Ammon's horn (tissue), 1 donor: ENCODE results near the gene CHST3.
"Not testable (repeated sequence)": the region's sequence is repeated elsewhere in the genome, so short reads cannot be mapped to it uniquely, and the experiment has no call there.

Experiments used
- DNase-seq: peaks from one replicate; pipeline ENCODE4 v3.0.0-alpha.2; 2016; ENCODE audit warnings: low spot score

The CHST3 gene

DNA sequence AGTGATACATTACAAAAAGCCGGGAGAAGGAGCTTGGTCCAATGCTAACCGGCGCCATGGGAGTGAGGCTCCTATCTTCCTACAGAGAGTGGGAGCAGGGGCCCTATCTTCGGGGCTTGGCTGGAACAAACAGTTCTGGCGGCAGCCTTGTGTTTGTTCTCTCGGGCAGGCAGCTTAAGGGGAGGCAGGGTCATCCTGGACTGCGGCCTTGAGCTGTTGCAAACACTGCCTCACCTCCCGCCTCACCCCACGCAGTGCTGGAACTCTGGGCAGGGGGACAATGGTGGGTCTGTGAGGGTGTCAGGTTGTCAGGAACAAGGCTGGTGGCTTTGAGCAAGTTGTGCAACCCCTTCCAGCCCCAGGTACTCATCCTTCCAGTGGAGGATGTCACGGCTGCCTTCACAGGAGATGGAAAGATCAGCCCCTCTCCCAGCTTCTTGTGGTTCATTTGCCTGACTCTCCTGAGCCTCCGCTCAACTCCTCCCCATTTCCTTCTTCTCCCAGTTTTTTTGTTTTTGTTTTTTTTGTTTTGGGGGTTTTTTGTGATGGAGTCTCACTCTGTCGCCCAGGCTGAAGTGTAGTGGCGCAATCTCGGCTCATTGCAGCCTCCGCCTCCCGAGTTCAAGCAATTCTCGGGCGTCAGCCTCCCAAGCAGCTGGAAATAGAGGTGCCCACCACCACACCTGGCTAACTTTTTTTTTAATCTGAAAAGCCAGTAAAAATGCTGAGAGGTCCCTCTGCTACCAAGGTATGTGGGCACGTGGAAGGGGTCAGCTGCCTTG, 66.8 kb downstream of the CHST3 start:
- no peak for DNase-seq

GRCh38 chr10:72031706-72032105, 67.5 kb downstream of the CHST3 start:
- no peak for DNase-seq

DNA sequence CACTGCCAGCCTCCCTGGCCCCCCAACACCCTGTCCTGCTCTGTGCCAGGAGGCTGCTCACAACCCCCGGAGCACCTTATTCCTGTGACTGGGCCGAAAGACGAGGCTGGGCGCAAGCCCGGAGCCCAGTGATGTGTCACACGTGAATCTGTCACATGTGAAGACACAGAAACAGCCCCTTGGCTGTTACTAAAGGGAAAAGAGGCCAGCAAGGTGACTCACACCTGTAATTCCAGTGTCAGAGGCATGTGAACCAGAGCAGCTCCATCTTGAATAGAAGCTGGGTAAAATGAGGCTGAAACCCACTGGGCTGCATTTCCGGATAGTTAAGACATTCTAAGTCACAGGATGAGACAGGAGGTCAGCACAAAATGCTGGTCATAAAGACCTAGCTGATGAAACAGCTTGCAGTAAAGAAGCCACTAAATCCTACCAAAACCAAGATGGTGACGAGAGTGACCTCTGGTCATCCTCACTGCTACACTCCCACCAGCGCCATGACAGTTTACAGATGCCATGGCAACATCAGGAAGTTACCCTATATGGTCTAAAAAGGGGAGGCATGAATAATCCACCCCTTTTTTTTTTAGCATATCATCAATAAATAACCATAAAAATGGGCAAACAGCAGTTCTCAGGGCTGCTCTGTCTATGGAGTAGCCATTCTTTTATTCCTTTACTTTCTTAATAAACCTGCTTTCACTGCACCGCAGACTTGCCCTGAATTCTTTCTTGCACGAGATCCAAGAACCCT, 68.4 kb downstream of the CHST3 start:
- DNase-seq: not testable (repeated sequence)

GRCh38 chr10:72034040-72034499, 69.9 kb downstream of the CHST3 start:
- DNase-seq: peak; percentile 38

- no peak for DNase-seq
Observed at GRCh38 chr10:72034761-72035160, 70.6 kb downstream of the CHST3 start.

DNA sequence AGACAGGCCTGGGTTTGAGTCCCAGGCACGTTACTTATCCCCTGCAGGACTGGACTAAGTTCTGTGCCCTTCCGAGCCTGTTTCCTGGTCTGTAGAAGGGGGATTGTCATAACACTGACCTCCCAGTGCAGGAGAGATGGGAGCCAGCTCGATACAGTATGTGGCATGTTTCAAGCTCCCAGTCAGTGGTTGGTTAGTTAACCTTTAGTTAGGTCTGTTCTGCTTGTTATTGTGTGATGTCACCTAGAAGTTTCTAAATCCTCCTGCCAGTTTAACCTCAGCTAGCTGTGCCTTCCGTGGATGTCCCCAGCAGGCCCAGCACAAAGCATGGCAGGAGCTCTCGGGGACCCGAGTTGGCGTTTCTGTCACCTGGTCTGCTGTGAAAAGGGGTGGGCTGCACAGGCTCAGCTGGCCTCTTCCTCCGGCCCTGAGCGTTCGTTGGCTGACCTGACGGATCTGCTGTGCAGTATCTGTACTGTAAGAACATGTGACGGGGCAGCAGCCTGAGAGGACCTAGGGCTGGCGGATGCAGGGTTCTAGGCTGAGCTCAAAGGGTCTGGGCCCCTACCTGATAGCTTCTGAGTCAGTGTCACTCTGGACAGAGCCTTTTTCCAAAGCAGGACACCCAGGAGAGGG, 71.2 kb downstream of the CHST3 start:
- DNase-seq: no peak

DNA sequence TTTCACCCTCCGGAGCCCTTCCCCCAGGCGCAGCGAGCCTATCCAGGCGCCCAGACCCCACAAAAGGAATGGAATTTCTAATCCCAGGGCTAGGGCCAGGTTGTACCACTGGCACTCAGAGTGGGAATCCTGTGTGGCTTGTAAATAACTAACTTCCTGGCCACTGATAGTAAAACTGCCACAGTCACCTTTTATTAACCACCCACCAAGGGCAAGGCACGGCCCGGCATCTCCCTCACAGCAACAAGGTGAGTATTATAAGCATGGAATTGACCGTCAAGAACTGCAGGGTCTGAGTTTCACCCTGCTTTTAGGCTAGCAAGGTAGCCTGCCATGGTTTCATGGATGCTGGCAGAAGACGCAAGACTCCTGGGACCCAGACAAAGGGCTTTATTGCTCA, 73.1 kb downstream of the CHST3 start:
- DNase-seq: no peak

- no peak for DNase-seq
Observed at GRCh38 chr10:72037811-72038210, 73.6 kb downstream of the CHST3 start.

DNA sequence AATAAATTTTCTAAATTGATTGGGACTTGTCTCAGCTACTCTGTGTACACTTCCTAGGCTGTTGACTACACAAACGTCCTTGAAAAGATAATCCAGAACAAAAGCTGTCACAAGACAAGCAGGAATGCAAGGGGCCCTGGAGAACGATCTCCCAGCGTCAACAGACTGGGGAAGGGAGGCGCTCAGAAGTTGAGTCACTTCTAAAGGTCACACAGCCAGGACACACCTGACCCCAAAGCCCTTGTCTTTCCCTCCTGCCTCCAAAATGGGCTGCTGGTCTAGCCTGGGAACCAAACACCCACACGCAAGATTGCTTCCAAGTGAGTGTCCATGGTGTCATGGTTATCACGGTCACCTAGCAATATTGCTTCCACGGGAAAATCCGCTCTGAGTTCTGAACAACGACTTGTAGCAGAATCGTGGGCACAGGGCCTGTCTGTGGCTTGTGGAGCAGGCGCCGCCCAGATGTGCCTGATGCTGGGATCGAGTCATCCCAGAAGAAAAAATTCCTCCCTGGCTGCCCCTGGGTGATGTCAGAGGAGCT, 74.3 kb downstream of the CHST3 start:
- DNase-seq: no peak

- DNase-seq: no peak
Observed at GRCh38 chr10:72039377-72039776, 75.2 kb downstream of the CHST3 start.

- DNase-seq: no peak
Observed at GRCh38 chr10:72041491-72041890, 77.3 kb downstream of the CHST3 start.

GRCh38 chr10:72043016-72043834, 79.0 kb downstream of the CHST3 start:
- DNase-seq: no peak

- DNase-seq: peak; percentile 96
Observed at GRCh38 chr10:72044417-72045041, 80.3 kb downstream of the CHST3 start.

DNA sequence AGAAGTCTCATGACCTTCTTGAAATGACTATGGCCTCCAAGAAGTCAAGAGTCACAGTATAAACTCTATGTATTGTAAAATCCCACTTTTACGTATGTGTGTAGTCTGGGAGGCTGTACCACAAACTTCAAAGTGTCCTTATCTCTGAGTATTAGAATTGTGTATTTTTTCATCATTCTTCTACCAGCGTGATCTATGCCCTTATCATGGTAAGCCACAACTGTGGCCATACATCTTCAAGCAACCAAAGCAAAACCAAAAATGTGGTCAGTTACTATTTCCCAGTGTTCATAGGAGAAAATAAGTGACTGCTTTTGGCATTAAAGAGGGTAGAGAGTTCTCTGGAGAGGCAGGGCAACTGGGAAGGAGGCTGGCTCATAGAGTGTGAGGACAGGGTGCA, 81.4 kb downstream of the CHST3 start:
- no peak for DNase-seq

GRCh38 chr10:72048450-72049124, 84.4 kb downstream of the CHST3 start:
- peak; percentile 97 for DNase-seq

DNA sequence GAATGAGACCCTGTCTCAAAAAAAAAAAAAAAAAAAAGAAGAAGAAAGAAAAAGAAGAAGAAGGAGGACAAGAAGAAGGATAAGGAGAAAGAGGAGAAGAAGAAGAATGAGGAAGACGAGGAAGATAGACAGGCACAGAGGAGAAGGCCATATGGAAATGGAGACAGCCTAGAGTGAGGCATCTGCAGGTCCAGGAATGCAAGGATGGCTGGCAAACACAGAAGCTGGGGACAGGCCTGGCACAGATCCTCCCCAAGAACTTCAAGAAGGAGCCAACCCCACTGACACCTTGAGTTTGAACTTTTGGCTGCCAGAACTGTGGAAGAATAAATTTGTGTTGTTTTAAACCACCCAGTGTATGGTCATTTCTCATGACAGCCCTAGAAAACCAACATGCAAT, 85.3 kb downstream of the CHST3 start:
- no peak for DNase-seq

- no peak for DNase-seq
Observed at GRCh38 chr10:72049969-72050781, 86.0 kb downstream of the CHST3 start.

DNA sequence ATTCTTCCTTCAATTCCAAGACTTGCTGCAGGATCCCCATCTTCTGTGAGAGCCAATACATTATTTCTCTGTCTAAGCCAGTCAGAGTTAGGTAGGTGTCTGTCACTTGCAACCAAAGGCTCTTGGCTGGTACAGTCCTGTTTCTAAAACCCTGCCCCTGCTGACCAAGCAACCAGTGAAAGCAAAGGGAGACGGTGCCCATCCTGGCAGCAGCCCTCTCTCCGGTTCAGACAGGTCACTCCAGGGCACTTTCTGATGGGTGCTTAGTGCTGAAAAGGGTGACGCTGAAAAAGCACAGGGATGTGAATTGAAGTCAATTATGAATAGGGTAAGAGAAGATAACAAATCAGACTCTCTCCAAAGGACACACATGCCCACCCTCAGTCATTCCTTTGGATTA, 86.7 kb downstream of the CHST3 start:
- DNase-seq: no peak

DNA sequence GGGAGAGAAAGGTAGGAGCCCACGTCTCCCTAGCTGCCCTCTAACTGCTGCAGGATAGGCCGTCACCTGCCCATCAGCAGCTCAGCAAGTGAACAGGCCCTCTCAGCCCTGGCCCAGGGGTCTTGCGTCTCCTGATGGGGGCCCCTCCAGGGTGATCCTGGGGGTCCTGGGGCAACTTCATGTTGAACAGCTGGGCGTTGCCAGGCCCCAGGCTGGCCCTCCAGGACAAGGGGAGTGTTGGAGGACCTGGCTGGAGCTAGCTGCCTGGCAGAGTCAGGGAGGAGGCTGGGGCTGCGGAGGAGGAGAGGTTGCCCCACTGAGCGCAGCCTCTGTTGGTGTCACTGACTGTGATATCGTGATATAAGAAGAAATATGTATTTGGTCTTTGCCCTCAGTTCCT, 89.5 kb downstream of the CHST3 start:
- no peak for DNase-seq

DNA sequence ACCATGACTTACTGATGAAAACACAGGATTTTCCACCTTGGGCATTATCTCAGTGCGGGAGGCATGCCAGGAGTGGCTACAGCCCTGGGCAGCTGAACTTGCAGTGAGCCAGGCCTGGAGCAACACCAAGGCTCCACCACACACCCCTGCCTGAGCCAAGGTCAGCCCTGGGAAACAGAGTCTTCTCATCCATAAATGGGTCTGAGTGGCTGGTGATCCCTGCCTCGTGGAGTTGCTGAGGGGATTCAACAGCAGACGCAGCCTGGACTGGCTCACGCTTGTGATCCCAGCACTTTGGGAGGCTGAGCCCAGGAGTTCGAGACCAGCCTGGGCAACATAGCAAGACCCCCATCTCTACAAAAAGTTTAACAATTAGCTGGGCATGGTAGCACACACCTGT, 91.9 kb downstream of the CHST3 start:
- DNase-seq: no peak
